HUES6 (cell line): ENCODE data around the gene ASB15.

Source experiments
- H3K27ac ChIP-seq: 2 replicates; pipeline ENCODE4 v1.7.0; 2013; ENCODE audit warnings: low read depth, mild to moderate bottlenecking, low read length, inconsistent platforms
- H3K27me3 ChIP-seq: 2 replicates; pipeline ENCODE4 v1.6.1; 2013; ENCODE audit warnings: low read length; ENCODE audit not compliant: control insufficient read depth, insufficient read depth
- H3K36me3 ChIP-seq: 2 replicates; pipeline ENCODE4 v1.6.1; 2013; ENCODE audit warnings: low read length; ENCODE audit not compliant: control insufficient read depth, insufficient read depth
- H3K4me1 ChIP-seq: 2 replicates; pipeline ENCODE4 v1.6.1; 2013; ENCODE audit warnings: low read length; ENCODE audit not compliant: control insufficient read depth, insufficient read depth
- H3K4me3 ChIP-seq: 2 replicates; pipeline ENCODE4 v1.5.1; 2013; ENCODE audit warnings: low read depth, low read length
- H3K9ac ChIP-seq: one replicate; pipeline ENCODE4 v1.6.1; 2013; ENCODE audit warnings: mild to moderate bottlenecking, low read length
- H3K9me3 ChIP-seq: 2 replicates; pipeline ENCODE4 v1.6.1; 2013; ENCODE audit warnings: low read depth, low read length; ENCODE audit not compliant: control insufficient read depth, insufficient read depth

ASB15 gene

GRCh38 chr7:123570390-123571182 is 31.0 kb upstream of the ASB15 start:
- H3K27ac ChIP-seq = no peak overlapping the region
- no peaks in the 10 kb centered on the region for H3K27me3 ChIP-seq
- no peak overlapping the region for H3K9ac ChIP-seq
- H3K36me3 ChIP-seq = no peaks in the 10 kb centered on the region
- no peak overlapping the region for H3K4me3 ChIP-seq
- no peaks in the 10 kb centered on the region for H3K9me3 ChIP-seq
- peaks cover 24% of the 10 kb centered on the region for H3K4me1 ChIP-seq

- Histone ChIP-seq H3K27me3 (no peaks in the 10 kb centered on the region), H3K4me1 (peaks cover 26% of the 10 kb centered on the region), H3K36me3 (no peaks in the 10 kb centered on the region), H3K9me3 (no peaks in the 10 kb centered on the region), H3K9ac (no peak overlapping the region), H3K27ac (no peak overlapping the region), H3K4me3 (no peak overlapping the region)
Observed at GRCh38 chr7:123571187-123571586, 30.4 kb upstream of the ASB15 start.

- Histone ChIP-seq H3K9me3 (no peaks in the 10 kb centered on the region), H3K9ac (no peak overlapping the region), H3K4me3 (no peak overlapping the region), H3K4me1 (peaks cover 29% of the 10 kb centered on the region), H3K27me3 (no peaks in the 10 kb centered on the region), H3K36me3 (no peaks in the 10 kb centered on the region), H3K27ac (no peak overlapping the region)
Observed at GRCh38 chr7:123571684-123572083, 29.9 kb upstream of the ASB15 start.

GRCh38 chr7:123573341-123573740 is 28.3 kb upstream of the ASB15 start:
- no peaks in the 10 kb centered on the region for H3K9me3 ChIP-seq
- peaks cover 29% of the 10 kb centered on the region for H3K4me1 ChIP-seq
- no peak overlapping the region for H3K4me3 ChIP-seq
- H3K27ac ChIP-seq = no peak overlapping the region
- H3K36me3 ChIP-seq = no peaks in the 10 kb centered on the region
- H3K9ac ChIP-seq = no peak overlapping the region
- H3K27me3 ChIP-seq = no peaks in the 10 kb centered on the region

- Histone ChIP-seq H3K4me1 (peaks cover 29% of the 10 kb centered on the region), H3K4me3 (no peak overlapping the region), H3K9ac (no peak overlapping the region), H3K27ac (peak overlapping the region; percentile 68; the same call in 1 of the 2 replicates), H3K9me3 (no peaks in the 10 kb centered on the region), H3K27me3 (no peaks in the 10 kb centered on the region), H3K36me3 (no peaks in the 10 kb centered on the region)
Observed at GRCh38 chr7:123573896-123574467, 27.6 kb upstream of the ASB15 start.

- H3K27ac ChIP-seq = no peak overlapping the region
- H3K4me1 ChIP-seq = peaks cover 23% of the 10 kb centered on the region
- H3K36me3 ChIP-seq = no peaks in the 10 kb centered on the region
- H3K27me3 ChIP-seq = no peaks in the 10 kb centered on the region
- no peaks in the 10 kb centered on the region for H3K9me3 ChIP-seq
- no peak overlapping the region for H3K4me3 ChIP-seq
- no peak overlapping the region for H3K9ac ChIP-seq
Observed at GRCh38 chr7:123579416-123579815, 22.2 kb upstream of the ASB15 start.

GRCh38 chr7:123580406-123581161 is 21.0 kb upstream of the ASB15 start:
- Histone ChIP-seq H3K4me3 (no peak overlapping the region), H3K27ac (no peak overlapping the region)

GRCh38 chr7:123581162-123581459 is 20.5 kb upstream of the ASB15 start:
- no peak overlapping the region for H3K9ac ChIP-seq
- no peaks in the 10 kb centered on the region for H3K9me3 ChIP-seq
- H3K27ac ChIP-seq = no peak overlapping the region
- peaks cover 9% of the 10 kb centered on the region for H3K4me1 ChIP-seq
- H3K4me3 ChIP-seq = no peak overlapping the region
- no peaks in the 10 kb centered on the region for H3K27me3 ChIP-seq
- no peaks in the 10 kb centered on the region for H3K36me3 ChIP-seq

More at GRCh38 chr7:123580406-123581161, 21.0 kb upstream of the ASB15 start:
- Histone ChIP-seq H3K9me3 (no peaks in the 10 kb centered on the region), H3K9ac (no peak overlapping the region), H3K4me1 (peaks cover 11% of the 10 kb centered on the region), H3K36me3 (no peaks in the 10 kb centered on the region), H3K27me3 (no peaks in the 10 kb centered on the region)

GRCh38 chr7:123583821-123584220 is 17.8 kb upstream of the ASB15 start:
- H3K4me3 ChIP-seq = no peak overlapping the region
- H3K27ac ChIP-seq = no peak overlapping the region
- H3K36me3 ChIP-seq = no peaks in the 10 kb centered on the region
- peaks cover 6% of the 10 kb centered on the region for H3K4me1 ChIP-seq
- H3K9me3 ChIP-seq = no peaks in the 10 kb centered on the region
- H3K9ac ChIP-seq = no peak overlapping the region
- H3K27me3 ChIP-seq = no peaks in the 10 kb centered on the region

GRCh38 chr7:123588376-123588775 is 13.2 kb upstream of the ASB15 start:
- H3K36me3 ChIP-seq = no peaks in the 10 kb centered on the region
- H3K27me3 ChIP-seq = no peaks in the 10 kb centered on the region
- no peak overlapping the region for H3K27ac ChIP-seq
- no peaks in the 10 kb centered on the region for H3K9me3 ChIP-seq
- H3K4me1 ChIP-seq = no peaks in the 10 kb centered on the region
- H3K9ac ChIP-seq = no peak overlapping the region
- H3K4me3 ChIP-seq = no peak overlapping the region

GRCh38 chr7:123594813-123595241 is 6.8 kb upstream of the ASB15 start:
- Histone ChIP-seq H3K27me3 (no peaks in the 10 kb centered on the region), H3K4me1 (peaks cover 11% of the 10 kb centered on the region), H3K9ac (no peak overlapping the region), H3K9me3 (no peaks in the 10 kb centered on the region), H3K4me3 (peak overlapping the region; percentile 30), H3K27ac (no peak overlapping the region), H3K36me3 (no peaks in the 10 kb centered on the region)
